OCI-LY7 (cell line): Measurements from ENCODE around the gene AK5. TPM values are rescaled to one million over a fixed set of nuclear protein-coding genes. Genes with fewer than 3 reads are reported as not detected.
A peak's percentile ranks its signal among the peaks of the same experiment; 100 is the strongest.
"Not testable (repeated sequence)": the region's sequence is repeated elsewhere in the genome, so short reads cannot be mapped to it uniquely, and the experiment has no call there.

Experiments
- BruUV-seq: library from RNA; stranded (reverse); fragments of 400-500 nt; replicated peaks from 2 replicates; lab custom pipeline; 2021; lab: Mats Ljungman, UMichigan
- CTCF ChIA-PET: fragments of 300-600 bp; sonication (Branson Sonifier 250); formaldehyde crosslinking; loops from one replicate; lab custom pipeline; 2022; ENCODE audit warnings: antibody characterized with exemption; ENCODE audit not compliant: unreplicated experiment; lab: Charles Lee
- POLR2A ChIA-PET: fragments of 300-600 bp; sonication (Branson Sonifier 250); formaldehyde crosslinking; loops from one replicate; lab custom pipeline; 2022; ENCODE audit warnings: antibody characterized with exemption; lab: Charles Lee
- DNase-seq: peaks from one replicate; pipeline ENCODE4 v3.0.0-alpha.2; 2015; ENCODE audit warnings: low spot score
- H2AFZ ChIP-seq: fragments of 200-600 bp; sonication (generic), shearing (Covaris generic); 2 replicates; pipeline ENCODE4 v1.6.1; 2014; ENCODE audit warnings: mild to moderate bottlenecking, antibody characterized with exemption, low read length, moderate library complexity
- H3K27ac ChIP-seq: fragments of 200-600 bp; sonication (generic); 2 replicates; pipeline ENCODE4 v1.5.1; 2014; ENCODE audit warnings: mixed run types, low read depth, mild to moderate bottlenecking, moderate library complexity, low read length, inconsistent platforms; ENCODE audit not compliant: poor library complexity, severe bottlenecking
- H3K36me3 ChIP-seq: fragments of 200-600 bp; sonication (generic); 2 replicates; pipeline ENCODE4 v1.6.1; 2014; ENCODE audit warnings: mild to moderate bottlenecking, antibody characterized with exemption, low read length, moderate library complexity, mixed read lengths; ENCODE audit not compliant: insufficient read depth
- H3K4me1 ChIP-seq: fragments of 200-600 bp; sonication (generic); 2 replicates; pipeline ENCODE4 v1.5.1; 2014; ENCODE audit warnings: mild to moderate bottlenecking, low read length; ENCODE audit not compliant: insufficient read depth, poor library complexity, severe bottlenecking
- H3K4me2 ChIP-seq: fragments of 200-600 bp; sonication (generic); 2 replicates; pipeline ENCODE4 v1.6.1; 2014; ENCODE audit warnings: mild to moderate bottlenecking, low read length
- H3K4me3 ChIP-seq: fragments of 200-600 bp; sonication (generic); 2 replicates; pipeline ENCODE4 v1.5.1; 2014; ENCODE audit warnings: mild to moderate bottlenecking, low read depth, low read length; ENCODE audit not compliant: poor library complexity, severe bottlenecking
- H3K79me2 ChIP-seq: fragments of 200-600 bp; sonication (generic); 2 replicates; pipeline ENCODE4 v1.6.1; 2016; ENCODE audit warnings: low read depth, mild to moderate bottlenecking, low read length, moderate library complexity, mixed read lengths; ENCODE audit not compliant: insufficient read depth
- H3K9me2 ChIP-seq: fragments of 200-600 bp; sonication (generic); 2 replicates; pipeline ENCODE4 v1.6.1; 2016; ENCODE audit warnings: mild to moderate bottlenecking, low read length, mixed read lengths; ENCODE audit not compliant: insufficient read depth
- H3K9me3 ChIP-seq: fragments of 200-600 bp; sonication (generic); 2 replicates; pipeline ENCODE4 v1.6.1; 2014; ENCODE audit warnings: mild to moderate bottlenecking, mixed run types, low read length, mixed read lengths
- H4K20me1 ChIP-seq: fragments of 200-600 bp; sonication (generic); 2 replicates; pipeline ENCODE4 v1.6.1; 2014; ENCODE audit warnings: mild to moderate bottlenecking, antibody characterized with exemption, low read length, moderate library complexity, mixed read lengths; ENCODE audit not compliant: insufficient read depth
- CTCF ChIP-seq: fragments of 200-600 bp; sonication (generic); conservative IDR thresholded peaks from 2 replicates; pipeline ENCODE4 v1.5.1; 2014; ENCODE audit warnings: mild to moderate bottlenecking, antibody characterized with exemption, low read length, moderate library complexity, mixed read lengths
- EZH2phosphoT487 ChIP-seq: fragments of 200-600 bp; sonication (generic); IDR thresholded peaks from 2 replicates; pipeline ENCODE4 v1.6.1; 2018; ENCODE audit warnings: low read depth, borderline replicate concordance, mild to moderate bottlenecking, mixed run types, antibody characterized with exemption, low read length, moderate library complexity, mixed read lengths
- intact Hi-C: fragments of 100-400 bp; cut with micrococcal nuclease; formaldehyde crosslinking; loops from one replicate; pipeline ENCODE4 v1.10.0; 2022; ENCODE audit not compliant: unreplicated experiment
- total RNA-seq, 2 experiments: library from RNA; depleted of rRNA in 1 of 2; stranded (reverse); fragments of >200 nt in 1 of 2; shearing (Covaris generic) in 1 of 2; gene quantifications; 2 replicates each; pipeline ENCODE4 v1.2.3, GENCODE V29; 2014 to 2022

The AK5 gene
- total RNA-seq, 2 experiments from 2014 or later: not detected

DNA sequence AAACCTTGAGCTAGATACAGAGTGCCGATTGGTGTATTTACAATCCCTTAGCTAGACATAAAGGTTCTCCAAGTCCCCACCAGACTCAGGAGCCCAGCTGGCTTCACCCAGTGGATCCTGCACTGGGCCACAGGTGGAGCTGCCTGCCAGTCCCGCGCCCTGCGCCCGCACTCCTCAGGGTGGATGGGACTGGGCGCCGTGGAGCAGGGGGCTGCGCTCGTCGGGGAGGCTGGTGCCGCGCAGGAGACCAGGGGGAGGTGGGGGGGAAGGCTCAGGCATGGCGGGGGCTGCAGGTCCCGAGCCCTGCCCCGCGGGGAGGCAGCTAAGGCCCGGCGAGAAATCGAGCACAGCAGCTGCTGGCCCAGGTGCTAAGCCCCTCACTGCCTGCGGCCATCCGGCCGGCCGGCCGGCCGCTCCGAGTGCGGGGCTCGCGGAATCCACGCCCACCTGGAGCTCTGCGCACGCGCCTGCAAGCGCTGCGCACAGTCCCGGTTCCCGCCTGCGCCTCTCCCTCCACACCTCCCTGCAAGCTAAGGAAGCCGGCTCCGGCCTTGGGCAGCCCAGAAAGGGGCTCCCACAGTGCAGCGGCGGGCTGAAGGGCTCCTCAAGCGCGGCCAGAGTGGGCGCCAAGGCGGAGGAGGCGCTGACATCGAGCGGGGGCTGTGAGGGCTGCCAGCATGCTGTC, 249.9 kb downstream of the AK5 start:
- BruUV-seq, H4K20me1 ChIP-seq, H3K4me1 ChIP-seq, H3K9me3 ChIP-seq, DNase-seq, intact Hi-C loops, POLR2A ChIA-PET, H3K4me3 ChIP-seq, H3K36me3 ChIP-seq, CTCF ChIA-PET, H3K79me2 ChIP-seq, H3K4me2 ChIP-seq, H3K9me2 ChIP-seq, H2AFZ ChIP-seq, H3K27ac ChIP-seq: not testable (repeated sequence)

DNA sequence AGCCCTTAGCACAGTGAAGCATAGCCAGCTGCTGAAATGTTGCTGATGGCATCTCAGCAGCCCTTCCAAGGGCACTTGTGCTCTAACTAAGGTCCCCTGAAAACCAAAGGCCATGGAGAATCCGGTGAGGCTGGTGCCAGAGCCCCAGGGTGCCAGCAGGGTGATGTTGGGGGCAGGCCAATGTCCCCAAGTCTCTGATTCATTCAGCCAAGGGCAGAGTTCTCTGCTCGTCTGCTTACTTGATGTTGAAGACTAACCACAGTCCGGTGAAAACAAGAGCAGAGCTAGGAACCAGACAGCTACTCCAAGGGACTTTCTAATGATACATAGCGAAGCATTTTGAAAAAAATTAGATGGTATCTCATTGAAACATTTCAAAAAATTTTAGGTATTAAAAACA, 250.8 kb downstream of the AK5 start:
- Histone ChIP-seq H3K9me2 (no peaks in the 10 kb centered on the region), H3K4me3 (no peak overlapping the region), H3K4me1 (no peaks in the 10 kb centered on the region), H3K79me2 (no peaks in the 10 kb centered on the region), H4K20me1 (no peaks in the 10 kb centered on the region), H3K36me3 (no peaks in the 10 kb centered on the region), H3K4me2 (no peak overlapping the region), H3K27ac (no peak overlapping the region), H3K9me3 (no peaks in the 10 kb centered on the region), H2AFZ (no peak overlapping the region)
- no TSS peak for BruUV-seq
- no peak for TF ChIP-seq EZH2phosphoT487
- no peak for TF ChIP-seq CTCF
- intact Hi-C loops: loop anchor here (1.0 kb wide), 1 partner anchor 386 kb away; no protein-coding TSS in a partner anchor
- DNase-seq: no peak
- ChIA-PET CTCF (no interaction called here), POLR2A (interaction anchor here (0.6 to 0.9 kb wide), 3 partner anchors 9 to 811 kb away, joined by 3 read pairs; no protein-coding TSS in a partner anchor)

GRCh38 chr1:77533660-77534305, 252.0 kb downstream of the AK5 start:
- intact Hi-C loops: loop anchor here (1.0 kb wide), 1 partner anchor 387 kb away; no protein-coding TSS in a partner anchor
- Histone ChIP-seq H4K20me1 (no peaks in the 10 kb centered on the region), H3K9me3 (no peaks in the 10 kb centered on the region), H3K36me3 (no peaks in the 10 kb centered on the region), H3K4me3 (no peak overlapping the region), H2AFZ (no peak overlapping the region), H3K9me2 (no peaks in the 10 kb centered on the region), H3K27ac (no peak overlapping the region), H3K4me1 (no peaks in the 10 kb centered on the region), H3K79me2 (no peaks in the 10 kb centered on the region), H3K4me2 (no peak overlapping the region)
- no TSS peak for BruUV-seq
- ChIA-PET POLR2A (interaction anchor here (0.9 kb wide), 1 partner anchor 8 kb away, joined by 3 read pairs; no protein-coding TSS in a partner anchor), CTCF (no interaction called here)
- peak; percentile 93 for TF ChIP-seq CTCF
- no peak for TF ChIP-seq EZH2phosphoT487
- DNase-seq: peak; percentile 62
